Esophagus muscularis mucosa (tissue), 4 donors: ENCODE data around the gene DLL1. TPM values are rescaled to one million over a fixed set of nuclear protein-coding genes. Genes with fewer than 3 reads are reported as not detected.

Experiments
- DNase-seq: peaks from one replicate; pipeline ENCODE4 v3.0.0-alpha.2; 2017; ENCODE audit errors: extremely low spot score
- H3K27ac ChIP-seq, 4 donors: fragments of 200-600 bp; sonication (generic); replicated peaks in 1 of 4; 1 replicate in 3 of 4; 2 replicates in 1 of 4; pipeline ENCODE4 v1.5.1; 2016 to 2019; ENCODE audit warnings: mild to moderate bottlenecking in 1 of 4
- H3K27me3 ChIP-seq, 4 donors: fragments of 200-600 bp; sonication (generic); one replicate each; pipeline versions ENCODE4 v1.5.1 to v1.6.0; 2016 to 2019
- H3K36me3 ChIP-seq, 4 donors: fragments of 200-600 bp; sonication (generic); one replicate each; pipeline ENCODE4 v1.5.1; 2016 to 2019
- H3K4me1 ChIP-seq, 4 donors: fragments of 200-600 bp; sonication (generic); one replicate each; pipeline ENCODE4 v1.5.1; 2016 to 2019
- H3K4me3 ChIP-seq, 4 donors: fragments of 200-600 bp; sonication (generic); 1 replicate in 2 of 4; 2 replicates in 2 of 4; pipeline ENCODE4 v1.5.1; 2016 to 2019; ENCODE audit warnings: mild to moderate bottlenecking in 4 of 4, moderate library complexity in 1 of 4
- H3K9me3 ChIP-seq, 4 donors: fragments of 200-600 bp; sonication (generic); 1 replicate in 3 of 4; 2 replicates in 1 of 4; pipeline ENCODE4 v1.5.1; 2016 to 2019
- EP300 ChIP-seq: sonication (generic); formaldehyde crosslinking; IDR thresholded peaks from one replicate; pipeline ENCODE4 v1.6.1; 2017; ENCODE audit warnings: antibody characterized with exemption
- POLR2A ChIP-seq: fragments of 450-650 bp; IDR thresholded peaks from one replicate; pipeline ENCODE4 v1.6.1; 2017; ENCODE audit warnings: antibody characterized with exemption, moderate library complexity, mild to moderate bottlenecking, low read depth
- POLR2AphosphoS5 ChIP-seq, 2 donors: sonication (generic); formaldehyde crosslinking; IDR thresholded peaks; one replicate each; pipeline ENCODE4 v1.6.1; 2017; ENCODE audit warnings: antibody characterized with exemption in 2 of 2
- WGBS: methylation state at CpG from one replicate; pipeline ENCODE4 v1.1.5; 2018; 5-methylcytosine and 5-hydroxymethylcytosine counted together
- intact Hi-C: fragments of 100-400 bp; cut with DNase I; formaldehyde crosslinking; loops from one replicate; pipeline ENCODE4 v1.15.1; 2023
- total RNA-seq, 4 donors: library from RNA; depleted of rRNA; stranded (reverse); fragments of >200 nt; gene quantifications; one replicate each; pipeline versions ENCODE4 v1.1.0 to v1.2.1, GENCODE V29; 2016
- TF ChIP-seq, protein P1 (sequence below), 3 experiments: fragments of 200-600 bp in 2 of 3; fragments of 450-650 bp in 1 of 3; sonication (generic) in 2 of 3; IDR thresholded peaks; one replicate each; pipeline ENCODE4 v1.5.1; 2017 to 2019; ENCODE audit warnings: antibody characterized with exemption in 3 of 3, mild to moderate bottlenecking in 2 of 3, moderate library complexity in 1 of 3

The DLL1 gene
- total RNA-seq, 4 donors from 2014 or later, result 3.7 to 8.8 (median 6.6) TPM

DNA sequence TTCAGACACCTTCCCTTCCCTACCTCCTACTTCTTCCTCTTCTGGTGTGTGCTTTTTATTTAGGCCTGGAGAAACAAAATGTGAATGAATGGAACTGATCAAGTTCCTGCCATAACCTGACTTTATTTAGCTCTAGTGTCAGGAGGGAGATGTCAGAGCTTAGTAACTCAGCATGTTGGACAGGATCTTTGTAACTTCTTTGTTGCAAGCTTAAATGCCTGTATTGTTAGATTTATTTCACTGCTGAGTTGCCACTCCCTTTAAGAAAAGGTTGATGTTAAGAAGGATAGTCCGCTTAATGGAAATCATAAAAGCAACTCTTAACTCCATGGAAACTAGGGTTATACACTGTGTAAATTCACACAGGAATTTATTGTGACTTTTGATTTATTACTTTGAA, 17.9 kb upstream of the DLL1 start:
- Histone ChIP-seq H3K36me3 (no peaks in the 10 kb centered on the region), H3K27ac (no peak overlapping the region), H3K27me3 (no peaks in the 10 kb centered on the region), H3K4me3 (no peak overlapping the region), H3K9me3 (no peaks in the 10 kb centered on the region), H3K4me1 (peaks cover 41 to 72% (median 53%) of the 10 kb centered on the region in 4 donors)
- WGBS, result 100% methylated on average over 1 of the region's 1 CpG
- TF ChIP-seq POLR2AphosphoS5 (IDR thresholded peaks at IDR 0.05) (no peak), POLR2A (no peak), EP300 (no peak)
- TF ChIP-seq, protein P1, sequence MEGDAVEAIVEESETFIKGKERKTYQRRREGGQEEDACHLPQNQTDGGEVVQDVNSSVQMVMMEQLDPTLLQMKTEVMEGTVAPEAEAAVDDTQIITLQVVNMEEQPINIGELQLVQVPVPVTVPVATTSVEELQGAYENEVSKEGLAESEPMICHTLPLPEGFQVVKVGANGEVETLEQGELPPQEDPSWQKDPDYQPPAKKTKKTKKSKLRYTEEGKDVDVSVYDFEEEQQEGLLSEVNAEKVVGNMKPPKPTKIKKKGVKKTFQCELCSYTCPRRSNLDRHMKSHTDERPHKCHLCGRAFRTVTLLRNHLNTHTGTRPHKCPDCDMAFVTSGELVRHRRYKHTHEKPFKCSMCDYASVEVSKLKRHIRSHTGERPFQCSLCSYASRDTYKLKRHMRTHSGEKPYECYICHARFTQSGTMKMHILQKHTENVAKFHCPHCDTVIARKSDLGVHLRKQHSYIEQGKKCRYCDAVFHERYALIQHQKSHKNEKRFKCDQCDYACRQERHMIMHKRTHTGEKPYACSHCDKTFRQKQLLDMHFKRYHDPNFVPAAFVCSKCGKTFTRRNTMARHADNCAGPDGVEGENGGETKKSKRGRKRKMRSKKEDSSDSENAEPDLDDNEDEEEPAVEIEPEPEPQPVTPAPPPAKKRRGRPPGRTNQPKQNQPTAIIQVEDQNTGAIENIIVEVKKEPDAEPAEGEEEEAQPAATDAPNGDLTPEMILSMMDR (IDR thresholded peaks at IDR 0.05), result no peak
- intact Hi-C loops, result no loop called here
- no peak for DNase-seq

- TF ChIP-seq, protein P1 (IDR thresholded peaks at IDR 0.05), result no peak
- TF ChIP-seq EP300 (no peak), POLR2A (no peak), POLR2AphosphoS5 (IDR thresholded peaks at IDR 0.05) (no peak)
- peak overlapping the region; percentile 81 to 88 (median 86) for H3K27ac ChIP-seq
- H3K4me1 ChIP-seq, result peaks cover 34 to 58% (median 47%) of the 10 kb centered on the region in 4 donors
- 8% methylated on average over 15 of the region's 15 CpGs for WGBS
- intact Hi-C loops, result no loop called here
- H3K36me3 ChIP-seq, result no peaks in the 10 kb centered on the region
- H3K4me3 ChIP-seq, result peak overlapping the region; percentile 73 to 92 (median 80)
- DNase-seq, result no peak
- no peaks in the 10 kb centered on the region for H3K27me3 ChIP-seq
- no peaks in the 10 kb centered on the region for H3K9me3 ChIP-seq
Measured at GRCh38 chr6:170307080-170307545, 16.2 kb upstream of the DLL1 start.

DNA sequence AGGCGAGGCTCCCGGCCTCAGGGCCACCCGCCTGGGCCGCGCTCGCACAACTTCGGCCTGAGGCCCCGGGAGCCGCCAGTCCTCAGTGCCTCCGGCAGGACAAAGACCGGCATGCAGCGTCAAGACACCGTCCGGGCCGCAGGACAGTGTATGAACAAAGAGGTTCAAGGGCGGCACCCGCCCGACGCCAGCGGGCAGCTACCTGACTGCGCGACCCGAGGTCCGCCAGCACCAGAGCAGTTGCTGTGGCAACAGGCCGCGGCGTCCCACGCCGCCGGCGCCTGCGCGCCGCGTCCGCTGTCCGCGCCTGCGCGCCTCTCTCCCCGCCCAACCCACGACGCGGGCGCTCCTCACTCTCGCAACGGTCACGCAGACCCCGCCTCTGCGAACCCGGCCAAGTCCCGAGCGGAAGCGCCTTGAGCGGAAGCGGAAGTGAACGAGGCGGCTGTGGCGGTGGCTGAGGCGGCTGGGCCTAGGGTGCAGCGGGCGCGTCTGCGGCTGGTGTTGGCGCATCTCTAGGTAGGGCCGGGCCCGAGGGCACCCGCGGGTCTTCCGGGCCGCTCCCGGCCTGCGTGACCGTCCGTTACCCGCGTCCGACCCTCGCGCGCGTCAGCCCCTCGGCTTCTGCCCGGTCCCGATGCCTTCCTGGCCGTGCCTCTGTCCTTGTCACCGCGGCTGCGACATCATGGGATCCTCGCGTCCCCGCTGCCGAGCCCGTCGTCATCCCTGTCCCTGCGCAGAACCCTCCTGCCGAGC, 15.6 kb upstream of the DLL1 start, which contains the start of gene FAM120B:
Gene FAM120B (plus strand): TSS at position 435 of the 756 bp plus-strand sequence. CDS start 10,633 bp downstream, outside the sequence.
- Histone ChIP-seq H3K36me3 (no peaks in the 10 kb centered on the region), H3K27ac (peak within 1 kb of the TSS; percentile 81 to 88 (median 86)), H3K4me3 (peak within 1 kb of the TSS; percentile 73 to 92 (median 80)), H3K4me1 (peaks cover 34 to 55% (median 47%) of the 10 kb centered on the region in 4 donors), H3K27me3 (no peaks in the 10 kb centered on the region), H3K9me3 (no peaks in the 10 kb centered on the region)
- intact Hi-C loops, result no loop called here
- peak; percentile 98 for DNase-seq
- TF ChIP-seq POLR2AphosphoS5 (IDR thresholded peaks at IDR 0.05) (peak; percentile 97 to 98), EP300 (no peak), POLR2A (peak; percentile 77)
- TF ChIP-seq, protein P1 (IDR thresholded peaks at IDR 0.05), result peak in 1 of 3 experiments; percentile 15
- 0% methylated on average over 13 of the region's 97 CpGs for WGBS

- DNase-seq, result no peak
- H3K27ac ChIP-seq, result peak overlapping the region; percentile 81 to 88 (median 86)
- H3K4me1 ChIP-seq, result peaks cover 34 to 48% (median 45%) of the 10 kb centered on the region in 4 donors
- 19% methylated on average over 20 of the region's 29 CpGs for WGBS
- TF ChIP-seq EP300, result no peak
- no peak for TF ChIP-seq POLR2AphosphoS5 (IDR thresholded peaks at IDR 0.05)
- no peak for TF ChIP-seq POLR2A
- TF ChIP-seq, protein P1 (IDR thresholded peaks at IDR 0.05), result no peak
- H3K4me3 ChIP-seq, result peak overlapping the region; percentile 73 to 92 (median 80)
- H3K36me3 ChIP-seq, result no peaks in the 10 kb centered on the region
- no peaks in the 10 kb centered on the region for H3K27me3 ChIP-seq
- H3K9me3 ChIP-seq, result no peaks in the 10 kb centered on the region
- intact Hi-C loops, result no loop called here
Measured at GRCh38 chr6:170305805-170306323, 15.0 kb upstream of the DLL1 start.
